Uterus (tissue), 2 donors: ENCODE measurements around the gene BHMT.
"Not testable (repeated sequence)": the region's sequence is repeated elsewhere in the genome, so short reads cannot be mapped to it uniquely, and the experiment has no call there.

Experiments used
- POLR2A ChIP-seq, 2 donors: fragments of 450-650 bp; IDR thresholded peaks; one replicate each; pipeline ENCODE4 v1.6.1; 2016; ENCODE audit warnings: antibody characterized with exemption in 2 of 2, mild to moderate bottlenecking in 1 of 2, moderate library complexity in 1 of 2
- TF ChIP-seq, protein P1 (sequence below), 4 experiments: fragments of 200-600 bp in 2 of 4; fragments of 450-650 bp in 2 of 4; sonication (generic) in 2 of 4; IDR thresholded peaks; one replicate each; pipeline ENCODE4 v1.5.1; 2016 to 2019; ENCODE audit warnings: antibody characterized with exemption in 4 of 4, mild to moderate bottlenecking in 2 of 4, moderate library complexity in 1 of 4

DNA sequence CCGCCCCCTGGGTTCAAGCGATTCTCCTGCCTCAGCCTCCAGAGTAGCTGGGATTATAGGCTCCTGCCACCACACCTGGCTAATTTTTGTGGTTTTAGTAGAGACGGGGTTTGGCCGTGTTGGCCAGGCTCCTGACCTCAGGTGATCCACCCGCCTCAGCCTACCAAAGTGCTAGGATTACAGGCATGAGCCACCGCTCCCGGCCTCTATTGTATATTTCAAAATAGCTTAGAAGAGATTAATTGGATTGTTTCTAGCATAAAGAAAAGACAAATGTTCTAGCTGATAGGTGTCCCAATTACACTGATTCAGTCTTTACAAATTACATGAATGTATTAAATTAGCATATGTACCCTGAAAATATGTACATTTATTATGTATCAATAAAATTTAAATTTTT is 50.0 kb downstream of the BHMT start:
- TF ChIP-seq, protein P1, sequence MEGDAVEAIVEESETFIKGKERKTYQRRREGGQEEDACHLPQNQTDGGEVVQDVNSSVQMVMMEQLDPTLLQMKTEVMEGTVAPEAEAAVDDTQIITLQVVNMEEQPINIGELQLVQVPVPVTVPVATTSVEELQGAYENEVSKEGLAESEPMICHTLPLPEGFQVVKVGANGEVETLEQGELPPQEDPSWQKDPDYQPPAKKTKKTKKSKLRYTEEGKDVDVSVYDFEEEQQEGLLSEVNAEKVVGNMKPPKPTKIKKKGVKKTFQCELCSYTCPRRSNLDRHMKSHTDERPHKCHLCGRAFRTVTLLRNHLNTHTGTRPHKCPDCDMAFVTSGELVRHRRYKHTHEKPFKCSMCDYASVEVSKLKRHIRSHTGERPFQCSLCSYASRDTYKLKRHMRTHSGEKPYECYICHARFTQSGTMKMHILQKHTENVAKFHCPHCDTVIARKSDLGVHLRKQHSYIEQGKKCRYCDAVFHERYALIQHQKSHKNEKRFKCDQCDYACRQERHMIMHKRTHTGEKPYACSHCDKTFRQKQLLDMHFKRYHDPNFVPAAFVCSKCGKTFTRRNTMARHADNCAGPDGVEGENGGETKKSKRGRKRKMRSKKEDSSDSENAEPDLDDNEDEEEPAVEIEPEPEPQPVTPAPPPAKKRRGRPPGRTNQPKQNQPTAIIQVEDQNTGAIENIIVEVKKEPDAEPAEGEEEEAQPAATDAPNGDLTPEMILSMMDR (IDR thresholded peaks at IDR 0.05) = not testable (repeated sequence)
- not testable (repeated sequence) for TF ChIP-seq POLR2A (IDR thresholded peaks at IDR 0.05)
